CD4-positive, alpha-beta T cell treated with Interleukin-21 for 1 hour (primary cell): ENCODE data around the gene KLHL25.

Source experiments
- DNase-seq: peaks from one replicate; pipeline ENCODE4 v3.0.0-alpha.2; 2020

KLHL25 gene

GRCh38 chr15:85711580-85712192 lies 83.0 kb downstream of the KLHL25 start:
- no peak for DNase-seq

- DNase-seq: no peak
Measured at GRCh38 chr15:85710340-85710842, 84.3 kb downstream of the KLHL25 start.
